CD4-positive, alpha-beta T cell treated with Interleukin-17A for 4 hours (primary cell): ENCODE results near the gene HELZ.
"Not testable (repeated sequence)": the region's sequence is repeated elsewhere in the genome, so short reads cannot be mapped to it uniquely, and the experiment has no call there.

Experiments
- DNase-seq: peaks from one replicate; pipeline ENCODE4 v3.0.0-alpha.2; 2020; ENCODE audit warnings: mixed read lengths

HELZ gene

DNA sequence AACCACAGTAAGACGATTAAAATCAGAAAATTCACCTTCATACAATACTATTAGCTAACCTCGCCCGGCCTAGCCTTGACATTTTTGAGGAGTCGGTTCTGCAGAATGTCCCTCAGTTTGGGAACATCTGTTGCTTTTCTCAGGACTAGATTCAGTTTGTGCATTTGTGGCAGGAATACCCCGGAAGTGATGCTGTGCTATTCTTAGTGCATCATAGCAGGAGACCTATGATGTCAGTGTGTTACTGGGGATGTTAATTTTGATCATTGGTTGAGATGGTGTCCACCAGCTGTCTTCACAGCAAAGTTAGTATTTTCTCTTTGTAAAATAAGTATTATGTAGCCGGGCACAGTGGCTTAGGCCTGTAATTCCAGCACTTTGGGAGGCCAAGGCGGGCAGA lies 21.5 kb upstream of the HELZ start:
- no peak for DNase-seq

DNA sequence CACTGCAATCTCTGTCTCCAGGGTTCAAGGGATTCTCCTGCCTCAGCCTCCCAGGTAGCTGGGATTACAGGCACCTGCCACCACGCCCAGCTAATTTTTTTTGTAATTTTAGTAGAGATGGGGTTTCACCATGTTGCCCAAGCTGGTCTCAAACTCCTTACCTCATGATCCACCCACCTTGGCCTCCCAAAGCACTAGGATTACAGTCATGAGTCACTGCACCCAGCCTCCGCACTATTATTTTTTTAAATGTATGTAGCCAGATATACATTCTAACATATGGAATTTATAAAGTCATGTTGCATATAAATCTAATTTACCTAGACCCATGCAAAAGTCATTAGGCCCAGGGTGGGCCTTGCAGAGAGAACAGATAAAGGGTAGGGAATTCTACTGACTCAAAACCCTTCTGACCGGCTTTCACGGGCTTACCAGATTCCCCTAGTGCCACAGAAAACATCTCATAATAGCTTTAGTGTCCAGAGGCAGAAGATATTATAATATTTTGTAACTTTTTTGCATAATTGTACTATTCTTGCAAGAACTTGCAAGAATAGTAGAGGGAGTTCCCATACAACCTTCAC lies 20.5 kb upstream of the HELZ start:
- DNase-seq: no peak

DNA sequence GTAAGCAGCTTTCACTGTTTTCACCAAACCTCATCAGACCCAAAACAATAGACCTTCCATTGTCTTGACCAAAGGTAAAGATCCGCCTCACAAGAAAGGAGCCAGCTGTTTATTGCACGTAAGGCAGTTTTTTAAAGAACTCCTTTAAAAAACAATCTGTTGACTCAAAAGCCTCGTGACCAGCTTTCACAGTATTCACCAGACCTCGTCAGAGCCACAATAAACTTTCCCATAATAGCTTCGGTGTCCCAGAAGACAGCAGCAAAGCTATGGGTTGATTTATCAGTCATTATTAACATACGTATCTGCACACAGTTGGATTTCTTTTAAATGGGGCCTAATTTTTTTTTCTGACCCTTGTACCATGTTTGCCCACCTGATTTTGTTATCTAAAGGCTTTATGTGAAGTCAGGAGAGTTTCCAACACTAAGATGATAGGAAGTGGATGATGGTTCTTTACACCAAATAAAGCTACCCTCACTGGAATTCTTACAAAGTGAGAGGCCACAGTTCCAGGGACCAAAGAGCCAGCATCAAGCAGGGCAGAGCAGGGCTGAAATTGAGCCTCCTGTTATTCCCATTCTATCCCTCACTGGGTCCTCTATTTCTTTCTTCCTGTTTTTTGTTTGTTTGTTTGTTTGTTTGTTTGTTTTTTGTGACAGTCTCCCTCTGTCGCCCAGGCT lies 17.6 kb upstream of the HELZ start:
- DNase-seq: no peak

DNA sequence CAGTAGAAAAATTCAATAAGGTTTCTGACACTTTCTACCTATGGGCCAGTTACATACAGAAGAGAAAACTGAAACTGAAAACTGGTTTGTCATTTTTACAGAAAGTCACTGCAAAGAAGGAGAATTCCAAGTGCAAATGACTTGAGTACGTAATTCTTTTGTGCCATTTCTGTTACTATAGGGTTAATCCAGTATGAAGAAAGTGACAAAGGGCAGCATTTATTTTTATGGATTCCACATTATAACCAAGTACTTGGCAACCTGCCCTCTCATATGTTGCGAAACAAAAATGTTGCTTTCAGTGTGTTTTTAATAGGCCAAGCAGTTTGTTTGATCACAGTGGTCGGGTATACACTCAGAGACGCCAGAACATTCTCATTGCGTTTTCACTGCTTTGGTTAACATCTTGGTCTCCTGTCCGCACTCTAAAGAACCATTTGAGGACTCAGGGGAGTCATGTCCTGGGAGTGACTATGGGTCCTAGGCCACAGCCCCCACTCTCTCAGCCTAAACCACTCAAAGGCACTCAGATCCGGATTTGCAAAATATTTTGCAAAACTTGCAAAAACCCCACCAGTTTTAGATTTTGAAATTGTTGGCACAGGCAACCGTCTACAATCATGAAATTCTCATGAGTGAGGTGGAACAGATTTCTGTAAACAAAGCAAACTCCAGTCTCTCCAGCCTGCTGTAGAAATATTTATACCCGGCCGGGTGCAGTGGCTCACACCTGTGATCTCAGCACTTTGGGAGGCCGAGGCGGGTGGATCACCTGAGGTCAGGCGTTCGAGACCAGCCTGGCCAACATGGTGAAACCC lies 15.4 kb upstream of the HELZ start:
- no peak for DNase-seq

DNA sequence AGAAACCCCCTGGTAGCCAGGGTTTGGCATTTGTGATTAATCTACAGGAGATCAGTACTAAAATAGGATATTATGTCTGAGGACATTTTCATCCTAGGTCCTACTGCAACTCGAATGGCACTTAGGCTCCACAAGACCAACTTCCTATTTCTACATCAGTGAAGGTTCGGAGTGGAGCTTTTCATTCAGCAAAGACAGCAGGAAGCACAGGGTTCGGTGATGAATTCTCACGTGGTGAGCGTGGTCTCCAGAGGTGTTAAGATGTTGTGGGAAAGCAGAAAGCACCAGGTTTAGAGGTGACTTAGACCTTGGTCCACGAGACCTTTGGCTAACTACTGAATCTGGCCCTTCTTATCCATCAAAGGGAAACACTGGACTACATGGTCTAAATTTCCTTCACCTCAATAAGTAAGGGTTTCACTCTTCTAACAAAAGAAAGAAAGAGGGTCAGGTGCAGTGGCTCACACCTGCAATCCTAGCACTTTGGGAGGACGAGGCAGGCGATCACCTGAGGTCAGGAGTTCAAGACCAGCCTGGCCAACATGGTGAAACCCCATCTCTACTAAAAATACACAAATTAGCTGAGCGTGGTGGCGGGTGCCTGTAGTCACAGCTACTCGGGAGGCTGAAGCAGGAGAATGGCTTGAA lies 13.9 kb upstream of the HELZ start:
- DNase-seq: peak; percentile 22

DNA sequence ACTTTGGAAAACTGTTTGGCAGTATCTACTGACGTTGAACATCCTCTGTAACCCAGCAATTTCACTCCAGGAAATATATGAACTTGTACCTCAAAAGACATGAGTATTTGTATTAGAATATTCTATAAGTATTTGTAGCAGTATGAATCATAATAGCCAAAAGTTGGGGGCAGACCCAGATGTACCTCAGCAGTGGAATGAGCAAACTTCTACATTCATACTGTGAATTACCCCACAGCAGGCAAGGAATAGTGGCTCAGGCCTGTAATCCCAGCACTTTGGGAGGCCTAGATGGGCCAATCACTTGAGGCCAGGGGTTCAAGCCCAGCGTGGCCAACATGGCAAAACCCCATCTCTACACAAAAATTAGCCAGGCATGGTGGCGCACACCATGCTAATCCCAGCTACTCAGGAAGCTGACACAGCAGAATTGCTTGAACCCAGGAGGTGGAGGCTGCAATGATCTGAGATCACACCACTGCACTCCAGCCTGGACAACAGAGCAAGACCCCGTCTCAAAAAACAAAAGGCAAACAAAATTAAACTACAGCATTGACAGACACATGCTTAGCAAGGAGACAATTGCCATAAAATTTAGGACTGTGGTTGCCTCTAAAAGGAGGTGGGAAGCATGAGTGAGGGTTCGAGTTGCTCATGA lies 11.2 kb upstream of the HELZ start:
- DNase-seq: no peak

DNA sequence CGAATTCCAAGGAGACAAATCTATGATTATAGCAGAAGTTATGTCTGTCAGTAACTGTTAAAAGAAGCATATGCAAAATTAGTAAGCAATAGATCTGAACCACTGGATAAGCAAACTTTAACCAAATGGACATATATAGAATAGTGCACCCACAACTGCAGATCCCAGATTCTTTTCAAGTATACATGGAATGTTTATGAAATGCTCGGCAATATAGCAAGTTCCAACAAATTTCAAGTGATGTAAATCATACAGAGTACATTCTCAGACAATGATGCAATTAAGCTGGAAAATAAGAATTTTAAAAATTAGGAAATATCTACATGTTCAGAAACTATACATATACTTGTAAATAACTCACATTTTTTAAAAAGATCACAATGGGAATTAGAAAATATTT lies 8.4 kb upstream of the HELZ start:
- no peak for DNase-seq

DNA sequence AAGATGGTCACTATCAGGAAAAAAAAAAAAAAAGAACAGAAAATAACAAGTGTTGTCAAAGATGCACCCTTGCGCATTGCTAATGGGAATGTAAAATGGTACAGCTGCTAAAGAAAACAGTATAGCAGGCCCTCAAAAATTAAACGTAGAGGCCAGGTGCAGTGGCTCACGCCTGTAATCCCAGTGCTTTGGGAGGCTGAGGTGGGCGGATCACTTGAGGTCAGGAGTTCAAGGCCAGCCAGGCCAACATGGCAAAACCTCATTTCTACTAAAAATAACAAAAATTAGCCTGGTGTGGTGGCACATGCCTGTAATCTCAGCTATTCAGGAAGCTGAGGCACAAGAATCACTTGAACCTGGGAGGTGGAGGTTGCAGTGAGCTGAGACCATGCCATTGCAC lies 6.6 kb upstream of the HELZ start:
- not testable (repeated sequence) for DNase-seq

DNA sequence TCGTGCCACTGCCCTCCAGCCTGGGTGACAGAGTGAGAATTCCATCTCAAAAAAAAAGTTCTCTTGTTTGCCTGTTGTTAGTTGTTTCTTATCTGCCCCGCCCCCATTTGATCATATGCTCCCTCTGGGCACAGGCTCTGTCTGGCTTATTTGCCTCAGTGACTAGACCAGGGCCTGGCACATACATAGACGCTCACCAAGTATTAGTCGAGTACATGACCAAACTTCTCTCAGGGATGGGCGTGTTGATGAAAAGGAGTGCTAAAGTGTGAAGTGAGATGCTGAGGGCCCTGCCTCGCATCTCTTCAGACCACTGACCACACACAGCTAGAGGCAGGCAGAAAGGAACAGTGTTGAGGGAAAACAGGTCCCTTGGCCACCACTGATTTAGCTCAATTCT lies 3.3 kb upstream of the HELZ start:
- DNase-seq: no peak

DNA sequence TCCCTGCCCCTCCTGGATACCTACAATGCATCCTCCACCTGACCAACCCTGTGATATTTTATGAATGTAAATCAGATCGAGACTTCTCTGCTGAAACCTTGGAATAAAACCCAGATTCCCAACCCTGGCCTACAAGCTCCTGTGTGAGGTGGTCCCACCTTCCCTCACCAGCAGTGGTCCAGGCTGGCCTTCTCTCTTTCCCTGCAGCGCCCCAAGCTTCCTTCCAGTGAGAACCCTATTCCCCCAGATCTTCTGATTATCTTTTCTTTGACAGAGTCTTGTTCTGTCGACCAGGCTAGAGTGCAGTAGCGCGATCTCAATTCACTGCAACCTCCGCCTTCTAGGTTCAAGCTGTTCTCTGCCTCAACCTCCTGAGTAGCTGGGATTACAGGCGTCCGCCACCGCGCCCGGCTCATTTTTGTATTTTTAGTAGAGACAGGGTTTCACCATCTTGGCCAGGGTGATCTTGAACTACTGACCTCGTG lies 2.5 kb upstream of the HELZ start:
- DNase-seq: no peak

DNA sequence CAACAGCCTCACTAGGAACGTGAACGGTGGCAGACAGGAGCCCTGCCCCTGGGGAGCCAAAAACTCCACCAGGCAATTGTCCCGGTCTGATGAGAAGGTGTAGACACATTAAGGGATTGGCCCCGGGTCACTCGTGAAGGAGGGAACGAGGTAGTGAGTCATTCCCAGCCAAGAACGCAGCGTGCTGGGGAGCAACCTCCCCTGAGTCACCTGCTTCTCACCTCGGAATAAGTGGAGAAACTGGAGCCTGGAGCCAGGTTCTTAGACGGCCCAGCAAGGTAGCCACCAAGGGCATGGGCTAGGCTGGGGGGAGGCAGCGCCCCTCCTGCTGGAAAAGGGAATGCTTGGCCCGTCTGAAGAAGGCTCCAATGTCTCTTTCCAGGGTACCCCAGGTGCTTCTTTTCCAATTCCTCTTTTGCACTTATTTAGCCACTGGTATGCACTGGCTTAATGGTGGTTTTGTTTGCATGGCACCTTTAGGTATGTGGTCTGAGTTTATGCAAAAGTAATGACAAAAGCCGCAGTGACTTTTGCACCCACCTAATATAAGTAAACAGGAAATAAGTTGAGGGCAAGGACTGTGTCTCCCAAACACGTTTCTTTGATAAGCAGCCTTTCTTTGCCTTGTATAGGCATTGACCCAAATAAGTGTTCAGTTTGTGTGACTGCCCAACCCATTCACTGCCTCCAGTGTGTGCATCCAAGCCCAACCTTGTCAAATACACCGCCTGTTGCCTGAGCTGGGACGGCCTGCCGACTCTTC lies 1.8 kb upstream of the HELZ start:
- DNase-seq: peak; percentile 57

DNA sequence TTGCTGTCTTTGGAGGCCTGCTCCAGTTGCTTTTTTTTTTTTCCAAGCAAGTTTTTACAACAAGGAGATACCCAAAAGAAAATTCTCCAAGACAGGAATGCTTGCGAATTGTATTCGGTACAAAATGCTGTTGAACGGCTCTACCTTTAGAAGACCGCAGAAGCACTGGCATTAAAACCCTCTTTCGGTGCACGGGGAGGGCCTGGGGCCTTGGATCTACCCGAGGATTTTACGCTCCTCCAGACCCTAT lies 1.3 kb upstream of the HELZ start:
- DNase-seq: no peak

DNA sequence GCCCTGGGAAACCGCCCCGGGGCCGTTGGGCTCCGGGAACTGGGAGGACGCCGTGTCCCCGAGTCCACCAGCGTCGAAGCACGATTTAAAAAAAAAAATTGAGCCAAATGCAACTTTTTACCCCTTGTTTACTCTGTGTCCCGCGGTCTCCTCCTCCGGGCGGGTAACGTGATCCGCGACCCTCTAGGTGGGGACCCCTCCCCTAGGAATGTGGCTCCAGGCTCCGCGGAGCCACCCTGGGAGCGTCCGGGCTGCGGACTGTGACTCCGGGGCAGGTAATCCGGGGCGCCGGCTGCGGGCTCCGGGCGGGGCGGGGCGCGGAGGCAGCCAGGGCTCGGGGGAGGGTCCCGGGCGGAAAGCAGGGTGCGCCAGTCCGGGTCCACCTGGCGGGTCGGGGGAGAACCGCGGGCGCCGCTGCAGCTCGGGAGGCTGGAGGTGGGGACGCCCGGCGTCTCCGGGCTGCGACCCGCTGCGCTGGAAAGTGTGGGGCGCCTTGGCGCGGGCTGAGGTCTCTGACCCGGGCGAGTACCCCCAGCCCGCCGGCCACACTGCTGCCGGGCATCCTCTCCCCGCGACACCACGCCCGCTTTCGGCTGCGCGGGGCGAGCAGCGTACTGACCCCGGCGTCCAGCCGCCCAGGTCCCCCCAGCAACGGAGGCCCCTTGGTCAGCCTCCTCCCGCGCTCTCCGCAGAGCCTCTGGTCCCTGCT lies 852 bp upstream of the HELZ start:
- DNase-seq: peak; percentile 61

DNA sequence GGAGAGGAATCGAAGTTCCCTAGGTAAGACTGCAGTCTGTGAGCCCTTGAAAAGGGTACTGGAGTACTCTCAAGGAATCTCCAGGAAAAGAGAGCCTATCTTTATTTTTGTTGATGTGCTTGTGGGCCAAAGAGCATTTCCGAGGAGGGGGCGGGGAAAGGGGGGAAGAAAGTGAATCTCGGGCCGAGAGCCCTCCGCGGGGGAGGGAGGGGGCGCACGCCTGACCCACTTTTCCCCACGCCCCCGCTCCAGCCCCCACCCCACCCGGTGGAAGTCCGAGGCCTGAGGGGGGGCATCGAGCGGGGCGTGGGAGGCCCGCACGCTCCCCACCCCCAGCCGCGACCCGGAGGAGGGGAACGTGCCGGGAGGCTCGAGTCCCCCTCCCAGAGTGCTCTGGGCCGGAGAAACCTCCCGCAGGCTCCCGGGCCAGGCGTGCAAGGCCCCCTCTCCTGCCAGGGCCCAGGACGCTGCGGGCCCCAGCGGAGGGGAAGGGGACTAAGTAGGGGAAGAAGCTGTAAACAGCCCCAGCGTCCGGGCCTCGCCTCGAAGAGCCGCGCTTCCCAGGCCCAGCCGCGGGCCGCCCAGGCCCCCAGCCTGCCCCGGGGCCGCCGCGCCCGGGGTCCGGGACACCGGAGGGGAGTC lies 444 bp downstream of the HELZ start:
- DNase-seq: peak; percentile 6

DNA sequence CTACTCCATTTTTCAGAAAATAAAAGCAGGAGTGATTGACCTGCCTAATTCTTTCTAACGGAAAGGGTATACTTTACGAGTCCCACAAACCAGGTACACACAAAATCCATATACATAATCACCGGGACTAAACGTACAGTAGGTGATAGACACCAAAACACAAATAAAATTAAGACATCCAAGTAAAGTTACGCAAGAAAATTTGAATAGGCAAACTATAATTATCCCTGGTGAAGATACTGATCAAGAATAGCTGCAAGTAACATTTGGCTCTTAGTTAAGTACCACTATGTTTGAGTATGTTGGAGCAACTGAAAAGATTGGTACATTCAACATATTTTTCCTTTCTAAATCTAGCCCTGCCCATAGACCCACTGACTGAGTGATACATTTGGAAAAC lies 1.7 kb downstream of the HELZ start:
- DNase-seq: no peak

DNA sequence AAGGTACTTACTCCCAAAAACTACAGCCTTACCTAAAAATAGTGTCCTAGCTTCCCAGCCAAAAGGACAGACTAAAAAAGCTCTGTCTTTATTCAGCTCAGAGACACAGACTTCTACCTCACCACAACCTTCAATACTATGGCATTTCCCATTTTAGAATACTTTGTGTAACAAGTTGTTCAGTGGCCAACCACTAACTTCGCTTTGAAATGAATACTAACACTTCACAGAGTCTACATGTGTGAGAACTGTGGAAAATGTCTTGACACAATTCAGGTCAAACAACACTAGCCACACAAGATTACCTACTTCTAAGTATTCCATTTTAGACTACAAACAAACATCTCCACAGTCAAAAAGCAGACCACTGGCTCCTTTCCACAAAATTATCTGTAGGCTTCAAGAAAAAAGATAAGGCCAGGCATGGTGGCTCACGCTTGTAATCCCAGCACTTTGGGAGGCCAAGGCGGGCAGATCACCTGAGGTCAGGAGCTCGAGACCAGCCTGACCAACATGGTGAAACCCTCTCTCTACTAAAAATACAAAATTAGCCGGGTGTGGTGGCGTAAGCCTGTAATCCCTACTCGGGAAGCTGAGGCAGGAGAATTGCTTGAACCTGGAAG lies 3.2 kb downstream of the HELZ start:
- no peak for DNase-seq

DNA sequence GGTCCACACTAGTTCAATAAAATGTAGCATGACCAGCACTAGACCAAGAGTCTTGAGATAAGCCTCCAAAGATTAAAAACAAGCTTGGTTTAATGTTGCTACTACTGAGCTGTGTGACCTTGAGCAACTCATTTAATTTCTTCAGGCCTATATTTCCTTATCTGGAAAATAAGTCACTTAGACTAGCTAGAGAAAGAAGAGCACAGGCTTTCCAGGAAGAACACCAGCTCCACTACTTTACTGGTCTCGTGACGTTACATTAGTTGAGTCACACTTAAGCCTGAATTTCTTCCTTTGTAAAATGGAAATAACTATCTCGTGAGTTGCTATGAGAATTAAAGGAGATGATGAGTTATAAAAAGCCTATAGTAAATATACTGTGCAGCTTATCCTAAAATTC lies 5.4 kb downstream of the HELZ start:
- no peak for DNase-seq

DNA sequence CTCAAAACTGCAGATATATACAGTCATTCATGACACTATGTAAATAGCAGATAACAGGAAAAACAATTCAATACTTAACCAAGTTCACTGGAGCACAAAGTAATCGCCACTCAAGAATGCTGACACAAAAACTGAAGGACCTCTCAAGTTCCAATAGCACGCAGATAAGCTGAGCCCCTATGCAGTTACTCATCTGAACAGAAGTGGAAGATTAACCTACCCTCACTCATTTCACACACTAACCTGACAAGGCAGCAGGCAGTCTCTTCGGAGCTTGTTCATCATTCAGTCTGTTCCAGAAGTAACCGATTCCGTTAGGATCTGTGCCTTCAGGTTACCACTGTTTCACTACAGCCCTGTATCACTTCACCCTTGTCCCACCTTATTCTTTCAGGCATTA lies 6.0 kb downstream of the HELZ start:
- DNase-seq: no peak

DNA sequence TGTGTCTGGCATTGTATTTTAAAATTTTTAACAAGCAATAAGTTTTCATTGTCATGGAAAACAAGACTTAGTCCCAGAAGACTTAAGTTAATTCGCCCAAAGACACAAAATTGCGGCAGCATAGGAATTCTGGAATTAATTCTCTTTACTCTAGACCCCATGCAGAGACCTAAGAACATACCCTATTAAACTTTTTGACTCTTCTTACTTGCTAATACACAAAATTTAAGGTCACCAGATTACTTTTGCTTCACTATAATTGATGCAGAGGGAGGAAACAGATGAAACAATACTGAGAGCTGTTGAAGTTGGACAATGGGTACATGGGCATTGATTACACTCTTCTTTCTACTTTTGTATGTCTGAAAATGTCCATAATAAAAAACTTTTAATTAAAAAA lies 12.6 kb downstream of the HELZ start:
- DNase-seq: no peak

DNA sequence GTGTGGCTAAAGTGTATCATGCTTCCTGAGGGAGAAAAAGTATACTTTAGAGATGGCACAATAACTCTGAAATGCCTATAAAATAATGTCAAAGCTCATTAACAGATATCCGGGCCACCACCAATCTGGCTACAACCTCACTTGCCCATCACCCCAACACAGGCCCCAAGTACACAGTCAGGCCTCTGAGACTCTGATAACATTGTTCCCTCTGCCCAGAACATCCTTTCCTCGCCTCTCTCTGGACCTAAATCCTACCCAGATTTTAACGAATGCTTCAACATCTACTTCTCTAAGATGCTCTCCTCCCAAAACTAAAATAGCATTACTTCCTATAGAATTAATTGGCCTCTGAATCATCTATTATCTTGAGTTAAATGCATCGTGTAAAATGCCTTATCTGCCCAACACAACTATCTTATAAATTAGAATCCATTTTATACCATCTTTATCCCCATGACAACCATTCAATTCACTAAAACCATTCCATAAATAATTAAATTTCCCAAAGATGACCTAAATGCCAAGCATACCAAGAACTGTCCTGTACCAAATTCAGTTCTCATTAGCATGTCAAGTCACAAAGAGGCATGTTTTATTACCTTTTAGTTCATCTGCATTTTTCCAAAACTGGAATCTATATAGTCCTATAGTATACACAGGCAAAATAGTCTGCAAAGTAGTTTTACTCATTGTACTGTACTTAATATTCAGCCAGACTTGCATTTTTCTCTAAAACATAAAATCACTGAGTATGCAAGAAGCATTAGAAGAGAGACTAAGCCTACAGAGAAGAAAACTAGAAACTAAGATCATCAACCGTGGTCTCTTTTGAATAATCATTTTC lies 15.7 kb downstream of the HELZ start:
- DNase-seq: no peak
